ENCODE measurements around the gene NHERF2. TPM values are rescaled to one million over a fixed set of nuclear protein-coding genes. Genes with fewer than 3 reads are reported as not detected.

Gene NHERF2
- total and polyA plus RNA-seq, 2 of the 4 experiments (the other 2 are of a cell fraction): 18.6 to 77.8 TPM

DNA sequence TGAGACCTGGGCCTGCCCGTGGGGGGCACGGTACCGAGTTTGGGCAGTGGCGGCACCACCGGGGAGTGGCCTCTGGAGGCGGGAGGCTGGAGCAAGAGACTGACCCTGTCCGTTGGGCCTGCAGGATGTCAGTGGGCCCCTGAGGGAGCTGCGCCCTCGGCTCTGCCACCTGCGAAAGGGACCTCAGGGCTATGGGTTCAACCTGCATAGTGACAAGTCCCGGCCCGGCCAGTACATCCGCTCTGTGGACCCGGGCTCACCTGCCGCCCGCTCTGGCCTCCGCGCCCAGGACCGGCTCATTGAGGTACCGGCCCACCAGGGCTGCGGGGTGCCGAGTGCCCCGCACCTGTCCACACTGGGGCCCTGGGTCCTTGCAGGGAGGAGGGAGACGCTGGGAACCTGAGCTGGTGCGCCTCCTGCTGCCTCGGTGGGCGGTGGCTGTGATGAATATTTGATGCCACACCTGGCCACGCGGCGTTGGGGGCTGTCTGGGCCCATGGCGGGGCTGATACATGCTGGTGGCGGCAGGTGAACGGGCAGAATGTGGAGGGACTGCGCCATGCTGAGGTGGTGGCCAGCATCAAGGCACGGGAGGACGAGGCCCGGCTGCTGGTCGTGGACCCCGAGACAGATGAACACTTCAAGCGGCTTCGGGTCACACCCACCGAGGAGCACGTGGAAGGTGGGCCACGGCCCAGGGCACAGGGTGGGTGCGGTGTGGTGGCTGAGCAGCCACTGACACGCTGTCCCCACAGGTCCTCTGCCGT lies 9.7 kb downstream of the NHERF2 start:
- H3K4ac ChIP-seq (ENCODE audit: low read depth, low read length): peak overlapping the region; percentile 92
- H4K20me1 ChIP-seq (ENCODE audit: insufficient read depth, low read length): no peaks in the 10 kb centered on the region
- H4K91ac ChIP-seq (ENCODE audit: insufficient read depth, low read depth, low read length): peak overlapping the region; percentile 97
- H2BK120ac ChIP-seq (ENCODE audit: low read depth, low read length): peak overlapping the region; percentile 94
- peak overlapping the region; percentile 98 for H2AK9ac ChIP-seq (replicated peaks; ENCODE audit: low read depth, low read length, poor library complexity)
- DNase-seq (no peak), ATAC-seq (ENCODE audit: low read depth) (no peak)
- H3K9me1 ChIP-seq (ENCODE audit: insufficient read depth, low read length): peaks cover 19% of the 10 kb centered on the region
- H3K9ac ChIP-seq (ENCODE audit: low read depth, low read length): peak overlapping the region; percentile 75
- peak overlapping the region; percentile 56 for H3K14ac ChIP-seq (replicated peaks; ENCODE audit: low read depth, low read length)
- intact Hi-C loops (cut with micrococcal nuclease) (no loop called here), in situ Hi-C loops (cut with MboI; ENCODE audit: low sequenced_read_pairs) (no loop called here), dilution Hi-C loops (cut with HindIII; ENCODE audit: low sequenced_read_pairs, unreplicated experiment) (no loop called here)
- H3K4me2 ChIP-seq (ENCODE audit: low read depth, low read length): peak overlapping the region; percentile 70
- CTCF ChIA-PET: interaction anchor here (1.0 kb wide), 1 partner anchor 14 kb away, joined by 3 read pairs; no protein-coding TSS in a partner anchor
- peak overlapping the region; percentile 84; the same call in 2 of the 3 replicates for H2BK15ac ChIP-seq (ENCODE audit: low read depth, low read length)
- peak overlapping the region; percentile 86 for H2AK5ac ChIP-seq (ENCODE audit: low read depth, low read length)
- H3K4me3 ChIP-seq (ENCODE audit: insufficient read depth, low read depth, low read length): no peak overlapping the region
- H3K36me3 ChIP-seq (ENCODE audit: control insufficient read depth, insufficient read depth, low read length): peaks cover 32% of the 10 kb centered on the region
- no peak for TF ChIP-seq NFE2L2 (IDR thresholded peaks at IDR 0.05; ENCODE audit: low read depth, low read length)
- peak; percentile 36; the same call in 1 of the 2 replicates for TF ChIP-seq POLR2A (IDR thresholded peaks at IDR 0.05; ENCODE audit: low read depth, low read length)
- peak overlapping the region; percentile 93 for H3K18ac ChIP-seq (ENCODE audit: low read depth, low read length)
- H3K56ac ChIP-seq (ENCODE audit: extremely low read depth, insufficient read depth, low read length): 0 out of 2 replicates have a peak overlapping the region, but pooled peaks have one; percentile 47
- H3K4me1 ChIP-seq (ENCODE audit: control insufficient read depth, insufficient read depth, low read length): peaks cover 74% of the 10 kb centered on the region
- H4K5ac ChIP-seq (ENCODE audit: low read depth, low read length): peak overlapping the region; percentile 97
- H2BK20ac ChIP-seq (ENCODE audit: low read depth, low read length): peak overlapping the region; percentile 71
- H2BK5ac ChIP-seq (ENCODE audit: low read depth, low read length, poor library complexity, severe bottlenecking): peak overlapping the region; percentile 98
- H3K79me1 ChIP-seq (ENCODE audit: low read depth in 1 of 2, low read length in 2 of 2): peaks cover 19 to 68% of the 10 kb centered on the region in 2 experiments; a peak in 3 of 4 replicates
- peak overlapping the region; percentile 59 for H2AFZ ChIP-seq (replicated peaks; ENCODE audit: low read length, poor library complexity)
- POLR2A ChIA-PET (ENCODE audit: unreplicated experiment): no interaction called here
- H3K23ac ChIP-seq (ENCODE audit: low read depth, low read length): peak overlapping the region; percentile 78
- H3K27ac ChIP-seq (ENCODE audit: insufficient read depth, low read length): peak overlapping the region; percentile 100
- H3K9me3 ChIP-seq (ENCODE audit: control insufficient read depth, insufficient read depth, low read length): no peaks in the 10 kb centered on the region
- BruUV-seq (replicated peaks): no TSS peak
- 90% methylated on average over 35 of the region's 47 CpGs; no CpG with 5 or more reads in 1 of the 2 experiments for WGBS, 2 experiments (ENCODE audit: extremely low coverage in 2 of 2, insufficient read length in 1 of 2)
- peak overlapping the region; percentile 90 to 92 for H4K8ac ChIP-seq (ENCODE audit: low read depth in 2 of 2, low read length in 2 of 2)
- H3K27me3 ChIP-seq (ENCODE audit: control insufficient read depth, insufficient read depth, low read length): no peaks in the 10 kb centered on the region
